ENCODE data around the gene AVEN.

- TF ChIP-seq CTCF (conservative IDR thresholded peaks at IDR 0.05; ENCODE audit: low read depth, low read length) (no peak), EZH2 (IDR thresholded peaks at IDR 0.05; ENCODE audit: borderline replicate concordance, low read depth, low read length, poor library complexity, severe bottlenecking) (no peak)
Measured at GRCh38 chr15:33865416-33865815, 173.6 kb downstream of the AVEN start.
